HG03135 (cell line): ENCODE measurements around the gene OR6K2.

Experiments used
- ATAC-seq: cut with Tn5 transposase; IDR thresholded peaks from one replicate; pipeline ENCODE4 v1.9.1; 2021; ENCODE audit warnings: mild to moderate bottlenecking, moderate library complexity; ENCODE audit not compliant: unreplicated experiment

OR6K2 gene

GRCh38 chr1:158686111-158687009, 14.1 kb downstream of the OR6K2 start, which contains the start of gene SPTA1:
Gene SPTA1, minus strand, starts transcription at chr1:158686715. Its CDS starts 198 bp downstream, at chr1:158686517.
- ATAC-seq: no peak

- no peak for ATAC-seq
These were observed 15.4 kb downstream of the OR6K2 start for GRCh38 chr1:158685085-158685484.

- no peak for ATAC-seq
These were observed 18.8 kb downstream of the OR6K2 start for GRCh38 chr1:158681606-158682005.

- ATAC-seq: no peak
These were observed 21.2 kb downstream of the OR6K2 start for GRCh38 chr1:158679289-158679688.

GRCh38 chr1:158675563-158676323, 24.7 kb downstream of the OR6K2 start:
- no peak for ATAC-seq

GRCh38 chr1:158674302-158674701, 26.1 kb downstream of the OR6K2 start:
- ATAC-seq: no peak

GRCh38 chr1:158666037-158666436, 34.4 kb downstream of the OR6K2 start:
- ATAC-seq: no peak

GRCh38 chr1:158654571-158654970, 45.9 kb downstream of the OR6K2 start:
- no peak for ATAC-seq

GRCh38 chr1:158654086-158654485, 46.4 kb downstream of the OR6K2 start:
- no peak for ATAC-seq

- no peak for ATAC-seq
These were observed 47.6 kb downstream of the OR6K2 start for GRCh38 chr1:158652721-158653334.
